Esophagus muscularis mucosa (tissue), 4 donors: ENCODE data around the gene LHB. TPM values are rescaled to one million over a fixed set of nuclear protein-coding genes. Genes with fewer than 3 reads are reported as not detected.
A peak's percentile ranks its signal among the peaks of the same experiment; 100 is the strongest.

Source experiments
- DNase-seq: peaks from one replicate; pipeline ENCODE4 v3.0.0-alpha.2; 2017; ENCODE audit errors: extremely low spot score
- H3K27ac ChIP-seq, 4 donors: fragments of 200-600 bp; sonication (generic); replicated peaks in 1 of 4; 1 replicate in 3 of 4; 2 replicates in 1 of 4; pipeline ENCODE4 v1.5.1; 2016 to 2019; ENCODE audit warnings: mild to moderate bottlenecking in 1 of 4
- H3K27me3 ChIP-seq, 4 donors: fragments of 200-600 bp; sonication (generic); one replicate each; pipeline versions ENCODE4 v1.5.1 to v1.6.0; 2016 to 2019
- H3K36me3 ChIP-seq, 4 donors: fragments of 200-600 bp; sonication (generic); one replicate each; pipeline ENCODE4 v1.5.1; 2016 to 2019
- H3K4me1 ChIP-seq, 4 donors: fragments of 200-600 bp; sonication (generic); one replicate each; pipeline ENCODE4 v1.5.1; 2016 to 2019
- H3K4me3 ChIP-seq, 4 donors: fragments of 200-600 bp; sonication (generic); 1 replicate in 2 of 4; 2 replicates in 2 of 4; pipeline ENCODE4 v1.5.1; 2016 to 2019; ENCODE audit warnings: mild to moderate bottlenecking in 4 of 4, moderate library complexity in 1 of 4
- H3K9me3 ChIP-seq, 4 donors: fragments of 200-600 bp; sonication (generic); 1 replicate in 3 of 4; 2 replicates in 1 of 4; pipeline ENCODE4 v1.5.1; 2016 to 2019
- EP300 ChIP-seq: sonication (generic); formaldehyde crosslinking; IDR thresholded peaks from one replicate; pipeline ENCODE4 v1.6.1; 2017; ENCODE audit warnings: antibody characterized with exemption
- POLR2A ChIP-seq: fragments of 450-650 bp; IDR thresholded peaks from one replicate; pipeline ENCODE4 v1.6.1; 2017; ENCODE audit warnings: antibody characterized with exemption, moderate library complexity, mild to moderate bottlenecking, low read depth
- POLR2AphosphoS5 ChIP-seq, 2 donors: sonication (generic); formaldehyde crosslinking; IDR thresholded peaks; one replicate each; pipeline ENCODE4 v1.6.1; 2017; ENCODE audit warnings: antibody characterized with exemption in 2 of 2
- WGBS: methylation state at CpG from one replicate; pipeline ENCODE4 v1.1.5; 2018; 5-methylcytosine and 5-hydroxymethylcytosine counted together
- intact Hi-C: fragments of 100-400 bp; cut with DNase I; formaldehyde crosslinking; loops from one replicate; pipeline ENCODE4 v1.15.1; 2023
- total RNA-seq, 4 donors: library from RNA; depleted of rRNA; stranded (reverse); fragments of >200 nt; gene quantifications; one replicate each; pipeline versions ENCODE4 v1.1.0 to v1.2.1, GENCODE V29; 2016
- TF ChIP-seq, protein P1 (sequence below), 3 experiments: fragments of 200-600 bp in 2 of 3; fragments of 450-650 bp in 1 of 3; sonication (generic) in 2 of 3; IDR thresholded peaks; one replicate each; pipeline ENCODE4 v1.5.1; 2017 to 2019; ENCODE audit warnings: antibody characterized with exemption in 3 of 3, mild to moderate bottlenecking in 2 of 3, moderate library complexity in 1 of 3

LHB gene
- total RNA-seq, 4 donors from 2014 or later = not detected

DNA sequence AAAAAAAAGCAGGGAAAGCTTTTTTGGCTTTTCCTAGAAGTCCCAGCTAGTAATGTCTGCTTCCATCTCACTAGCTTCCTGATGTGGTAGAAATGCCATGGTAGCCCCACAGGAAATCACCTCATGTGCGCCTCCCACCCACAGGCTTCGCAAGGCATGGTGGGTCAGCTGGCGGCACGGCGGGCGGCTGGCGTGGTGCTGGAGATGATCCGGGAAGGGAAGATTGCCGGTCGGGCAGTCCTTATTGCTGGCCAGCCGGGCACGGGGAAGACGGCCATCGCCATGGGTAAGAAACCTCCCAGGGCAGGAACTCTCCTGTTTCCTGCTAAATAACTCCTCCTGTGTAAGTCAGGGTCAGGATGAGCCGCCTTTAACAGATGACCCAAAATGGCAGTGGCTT lies 12.8 kb downstream of the LHB start:
- 97% methylated on average over 15 of the region's 15 CpGs for WGBS
- Histone ChIP-seq H3K27me3 (no peaks in the 10 kb centered on the region), H3K27ac (no peak overlapping the region), H3K9me3 (no peaks in the 10 kb centered on the region), H3K4me1 (peaks cover 0 to 6% (median 2%) of the 10 kb centered on the region in 4 donors), H3K4me3 (no peak overlapping the region), H3K36me3 (peaks cover 35 to 83% (median 73%) of the 10 kb centered on the region in 4 donors)
- no peak for DNase-seq
- TF ChIP-seq POLR2AphosphoS5 (IDR thresholded peaks at IDR 0.05) = no peak
- TF ChIP-seq, protein P1, sequence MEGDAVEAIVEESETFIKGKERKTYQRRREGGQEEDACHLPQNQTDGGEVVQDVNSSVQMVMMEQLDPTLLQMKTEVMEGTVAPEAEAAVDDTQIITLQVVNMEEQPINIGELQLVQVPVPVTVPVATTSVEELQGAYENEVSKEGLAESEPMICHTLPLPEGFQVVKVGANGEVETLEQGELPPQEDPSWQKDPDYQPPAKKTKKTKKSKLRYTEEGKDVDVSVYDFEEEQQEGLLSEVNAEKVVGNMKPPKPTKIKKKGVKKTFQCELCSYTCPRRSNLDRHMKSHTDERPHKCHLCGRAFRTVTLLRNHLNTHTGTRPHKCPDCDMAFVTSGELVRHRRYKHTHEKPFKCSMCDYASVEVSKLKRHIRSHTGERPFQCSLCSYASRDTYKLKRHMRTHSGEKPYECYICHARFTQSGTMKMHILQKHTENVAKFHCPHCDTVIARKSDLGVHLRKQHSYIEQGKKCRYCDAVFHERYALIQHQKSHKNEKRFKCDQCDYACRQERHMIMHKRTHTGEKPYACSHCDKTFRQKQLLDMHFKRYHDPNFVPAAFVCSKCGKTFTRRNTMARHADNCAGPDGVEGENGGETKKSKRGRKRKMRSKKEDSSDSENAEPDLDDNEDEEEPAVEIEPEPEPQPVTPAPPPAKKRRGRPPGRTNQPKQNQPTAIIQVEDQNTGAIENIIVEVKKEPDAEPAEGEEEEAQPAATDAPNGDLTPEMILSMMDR (IDR thresholded peaks at IDR 0.05) = no peak
- no peak for TF ChIP-seq EP300
- no peak for TF ChIP-seq POLR2A
- intact Hi-C loops = no loop called here

DNA sequence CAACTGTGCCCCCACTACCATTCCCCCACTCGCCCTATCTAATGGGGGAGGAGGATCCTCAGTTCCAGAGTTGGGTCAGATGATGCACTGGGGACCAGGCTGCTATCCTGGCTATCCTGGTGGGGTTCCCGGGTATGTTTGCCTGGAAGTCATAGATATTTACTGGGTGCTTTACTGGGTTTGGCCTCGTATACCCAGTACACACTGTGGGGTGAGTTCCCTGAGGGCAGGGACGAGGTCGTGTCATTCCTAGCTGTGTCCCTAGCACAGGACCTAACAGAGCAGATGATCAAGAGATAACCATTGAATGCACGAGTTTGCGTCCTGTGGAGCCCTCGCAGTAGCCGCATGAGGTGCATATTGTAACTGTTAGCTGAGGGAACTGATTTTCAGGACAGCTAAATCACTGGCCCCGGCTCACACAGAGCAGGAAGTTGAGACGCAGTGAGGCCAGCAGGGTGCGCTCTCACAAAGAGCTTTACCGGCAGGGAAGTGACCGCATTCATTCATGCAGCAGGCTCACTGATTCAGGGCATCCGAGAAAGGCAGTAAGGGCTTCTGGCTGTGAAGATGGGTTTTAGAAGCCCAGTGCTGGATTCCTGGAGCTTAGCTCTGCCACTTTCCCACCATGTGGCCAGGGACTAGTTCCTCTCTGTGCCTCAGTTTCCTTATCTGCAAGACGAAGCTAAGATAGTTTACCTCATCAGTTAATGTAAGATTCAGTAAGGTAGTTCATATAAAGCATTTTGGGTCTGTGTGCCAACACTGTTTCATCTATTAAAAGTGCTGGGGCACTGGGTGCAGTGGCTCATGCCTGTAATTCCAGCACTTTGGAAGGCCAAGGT lies 17.2 kb downstream of the LHB start:
- H3K36me3 ChIP-seq = peaks cover 15 to 40% (median 33%) of the 10 kb centered on the region in 4 donors
- no peaks in the 10 kb centered on the region for H3K9me3 ChIP-seq
- intact Hi-C loops = no loop called here
- WGBS = 65% methylated on average over 10 of the region's 16 CpGs
- H3K4me3 ChIP-seq = no peak overlapping the region
- TF ChIP-seq POLR2AphosphoS5 (IDR thresholded peaks at IDR 0.05) (no peak), POLR2A (no peak), EP300 (no peak)
- TF ChIP-seq, protein P1 (IDR thresholded peaks at IDR 0.05) = peak; percentile 34 to 62 (median 38)
- no peak overlapping the region for H3K27ac ChIP-seq
- no peak for DNase-seq
- H3K27me3 ChIP-seq = no peaks in the 10 kb centered on the region
- peaks cover 3 to 15% (median 11%) of the 10 kb centered on the region in 4 donors for H3K4me1 ChIP-seq

DNA sequence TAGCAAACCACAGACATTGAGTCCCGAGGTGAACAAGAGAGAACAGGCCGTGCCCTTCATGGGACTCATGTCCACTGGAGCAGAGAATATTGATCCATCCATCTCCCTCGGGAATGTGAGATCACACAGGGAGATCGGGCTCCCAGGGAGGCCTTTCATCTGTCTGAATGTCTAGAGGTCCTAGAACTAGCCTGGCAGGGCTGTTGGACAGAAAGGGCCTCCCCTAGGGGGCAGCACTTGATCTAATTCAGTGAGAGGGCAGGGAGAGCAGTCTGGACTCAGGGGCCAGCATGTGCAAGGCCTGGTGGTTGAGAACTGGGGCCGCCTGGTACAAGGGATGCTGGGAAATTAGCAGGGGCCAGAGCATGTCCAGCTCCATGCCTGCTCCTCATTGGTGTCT lies 18.9 kb downstream of the LHB start:
- Histone ChIP-seq H3K27ac (no peak overlapping the region), H3K4me1 (peaks cover 10 to 24% (median 20%) of the 10 kb centered on the region in 4 donors), H3K36me3 (peaks cover 0 to 23% (median 17%) of the 10 kb centered on the region in 4 donors), H3K4me3 (no peak overlapping the region), H3K9me3 (no peaks in the 10 kb centered on the region), H3K27me3 (no peaks in the 10 kb centered on the region)
- TF ChIP-seq, protein P1 (IDR thresholded peaks at IDR 0.05) = peak in 1 of 3 experiments; percentile 25
- no peak for TF ChIP-seq POLR2A
- intact Hi-C loops = no loop called here
- 87% methylated on average over 4 of the region's 5 CpGs for WGBS
- DNase-seq = no peak

DNA sequence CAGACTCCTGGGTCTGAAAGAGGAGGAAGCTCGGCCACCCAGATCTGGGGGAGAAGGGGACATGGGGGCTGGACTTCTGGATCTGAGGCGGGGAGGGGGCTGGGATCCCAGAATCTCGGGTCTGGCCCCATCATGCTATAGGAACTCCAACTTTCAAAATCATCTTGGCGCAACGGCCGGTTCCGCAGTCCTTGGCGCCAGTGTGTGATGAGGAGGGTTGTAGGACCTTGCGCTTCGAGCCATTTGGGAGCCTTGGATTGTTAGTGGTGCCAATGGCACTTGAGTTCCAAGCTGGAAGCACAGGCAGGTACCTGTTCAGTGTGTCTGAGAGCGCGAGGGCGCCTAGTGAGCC lies 22.9 kb downstream of the LHB start:
- 0% methylated on average over 7 of the region's 13 CpGs for WGBS
- intact Hi-C loops = no loop called here
- H3K9me3 ChIP-seq = no peaks in the 10 kb centered on the region

More for the DNA sequence above, 22.9 kb downstream of the LHB start:
- no peaks in the 10 kb centered on the region for H3K27me3 ChIP-seq
- peak overlapping the region; percentile 65 to 82 (median 78) for H3K4me3 ChIP-seq
- H3K4me1 ChIP-seq = peaks cover 36 to 54% (median 48%) of the 10 kb centered on the region in 4 donors
- TF ChIP-seq, protein P1 (IDR thresholded peaks at IDR 0.05) = no peak
- TF ChIP-seq EP300 (no peak), POLR2A (no peak), POLR2AphosphoS5 (IDR thresholded peaks at IDR 0.05) (no peak)
- peaks cover 2 to 17% (median 7%) of the 10 kb centered on the region in 4 donors for H3K36me3 ChIP-seq
- peak overlapping the region; percentile 93 to 96 (median 94) for H3K27ac ChIP-seq
- DNase-seq = no peak
